Neural progenitor cell (in vitro differentiated cells): ENCODE data around the gene ANO1. TPM values are rescaled to one million over a fixed set of nuclear protein-coding genes. Genes with fewer than 3 reads are reported as not detected.

Source experiments
- DNase-seq: peaks from one replicate; pipeline ENCODE4 v3.0.0-alpha.2; 2016; ENCODE audit warnings: low spot score
- H2AFZ ChIP-seq: fragments of 200-600 bp; sonication (generic); replicated peaks from 2 replicates; pipeline ENCODE4 v1.6.1; 2016; ENCODE audit warnings: antibody characterized with exemption
- H3F3A ChIP-seq: fragments of 200-600 bp; sonication (generic); 2 replicates; pipeline ENCODE4 v1.6.1; 2016; ENCODE audit warnings: antibody characterized with exemption, low read depth
- H3K27ac ChIP-seq: fragments of 200-600 bp; sonication (generic); 2 replicates; pipeline ENCODE4 v1.5.1; 2016; ENCODE audit warnings: mild to moderate bottlenecking
- H3K27me3 ChIP-seq: fragments of 200-600 bp; sonication (generic); 2 replicates; pipeline ENCODE4 v1.6.1; 2016; ENCODE audit warnings: mild to moderate bottlenecking, moderate library complexity
- H3K36me3 ChIP-seq: fragments of 200-600 bp; sonication (generic); 2 replicates; pipeline ENCODE4 v1.5.1; 2016
- H3K4me1 ChIP-seq: fragments of 200-600 bp; sonication (generic); 2 replicates; pipeline ENCODE4 v1.6.1; 2016; ENCODE audit warnings: mixed run types
- H3K4me2 ChIP-seq: fragments of 200-600 bp; sonication (generic); 2 replicates; pipeline ENCODE4 v1.6.1; 2016
- H3K4me3 ChIP-seq: fragments of 200-600 bp; sonication (generic); 2 replicates; pipeline ENCODE4 v1.5.1; 2016
- H3K79me2 ChIP-seq: fragments of 200-600 bp; sonication (generic); 2 replicates; pipeline ENCODE4 v1.6.1; 2016; ENCODE audit warnings: low read depth
- H3K9ac ChIP-seq: fragments of 200-600 bp; sonication (generic); 2 replicates; pipeline ENCODE4 v1.6.1; 2016
- H3K9me3 ChIP-seq: fragments of 200-600 bp; sonication (generic); 2 replicates; pipeline ENCODE4 v1.5.1; 2016; ENCODE audit warnings: low read depth
- H4K20me1 ChIP-seq: fragments of 200-600 bp; sonication (generic); 2 replicates; pipeline ENCODE4 v1.6.1; 2016; ENCODE audit warnings: low read depth
- H3K27ac Mint-ChIP-seq: 3 replicates; pipeline ENCODE4 v1.8.0; 2021; ENCODE audit warnings: mixed read lengths
- H3K27me3 Mint-ChIP-seq: 2 replicates; pipeline ENCODE4 v1.8.0; 2022; ENCODE audit warnings: low read depth, mild to moderate bottlenecking, inconsistent platforms, moderate library complexity, mixed read lengths; ENCODE audit not compliant: insufficient read depth
- H3K36me3 Mint-ChIP-seq: 3 replicates; pipeline ENCODE4 v1.8.0; 2021; ENCODE audit warnings: mixed read lengths
- H3K4me1 Mint-ChIP-seq: 3 replicates; pipeline ENCODE4 v1.8.0; 2021; ENCODE audit warnings: mixed read lengths
- H3K4me3 Mint-ChIP-seq: 3 replicates; pipeline ENCODE4 v1.8.0; 2021; ENCODE audit warnings: mild to moderate bottlenecking, moderate library complexity, mixed read lengths
- H3K9me3 Mint-ChIP-seq: 3 replicates; pipeline ENCODE4 v1.8.0; 2020; ENCODE audit warnings: mixed read lengths
- CTCF ChIP-seq: fragments of 200-600 bp; sonication (generic); IDR thresholded peaks from 2 replicates; pipeline ENCODE4 v1.5.1; 2017; ENCODE audit warnings: antibody characterized with exemption, mild to moderate bottlenecking
- EZH2 ChIP-seq: fragments of 200-600 bp; sonication (generic); IDR thresholded peaks from 2 replicates; pipeline ENCODE4 v1.6.1; 2017; ENCODE audit warnings: antibody characterized with exemption, mild to moderate bottlenecking, moderate library complexity
- EZH2phosphoT487 ChIP-seq: fragments of 200-600 bp; sonication (generic); IDR thresholded peaks from 2 replicates; pipeline ENCODE4 v1.6.1; 2017; ENCODE audit warnings: antibody characterized with exemption
- total RNA-seq: library from RNA; depleted of rRNA; stranded (reverse); fragments of >200 nt; gene quantifications from 2 replicates; pipeline ENCODE4 v1.2.3, GENCODE V29; 2015; ENCODE audit warnings: low replicate concordance

The ANO1 gene
- total RNA-seq, 1 donor from 2014 or later = not detected

- H3K79me2 ChIP-seq = no peaks in the 10 kb centered on the region
- TF ChIP-seq CTCF = no peak
- TF ChIP-seq EZH2 = no peak
- no peak for TF ChIP-seq EZH2phosphoT487
- H3K27ac ChIP-seq = no peak overlapping the region
- H3K4me1 ChIP-seq = no peaks in the 10 kb centered on the region
- H3K9me3 ChIP-seq = peaks cover 5% of the 10 kb centered on the region
- H3K4me3 ChIP-seq = no peak overlapping the region
- Mint-ChIP-seq H3K27ac (no peak overlapping the region), H3K4me3 (no peak overlapping the region), H3K4me1 (peaks cover 6% of the 10 kb centered on the region), H3K36me3 (no peaks in the 10 kb centered on the region), H3K9me3 (peaks cover 16% of the 10 kb centered on the region), H3K27me3 (peaks cover 4% of the 10 kb centered on the region)
- H3K36me3 ChIP-seq = no peaks in the 10 kb centered on the region
- H2AFZ ChIP-seq = no peak overlapping the region
- DNase-seq = no peak
- H3K4me2 ChIP-seq = no peak overlapping the region
- no peaks in the 10 kb centered on the region for H4K20me1 ChIP-seq
- H3F3A ChIP-seq = no peaks in the 10 kb centered on the region
- no peak overlapping the region for H3K9ac ChIP-seq
- no peaks in the 10 kb centered on the region for H3K27me3 ChIP-seq
These were observed 18.1 kb upstream of the ANO1 start for GRCh38 chr11:70059971-70060370.

DNA sequence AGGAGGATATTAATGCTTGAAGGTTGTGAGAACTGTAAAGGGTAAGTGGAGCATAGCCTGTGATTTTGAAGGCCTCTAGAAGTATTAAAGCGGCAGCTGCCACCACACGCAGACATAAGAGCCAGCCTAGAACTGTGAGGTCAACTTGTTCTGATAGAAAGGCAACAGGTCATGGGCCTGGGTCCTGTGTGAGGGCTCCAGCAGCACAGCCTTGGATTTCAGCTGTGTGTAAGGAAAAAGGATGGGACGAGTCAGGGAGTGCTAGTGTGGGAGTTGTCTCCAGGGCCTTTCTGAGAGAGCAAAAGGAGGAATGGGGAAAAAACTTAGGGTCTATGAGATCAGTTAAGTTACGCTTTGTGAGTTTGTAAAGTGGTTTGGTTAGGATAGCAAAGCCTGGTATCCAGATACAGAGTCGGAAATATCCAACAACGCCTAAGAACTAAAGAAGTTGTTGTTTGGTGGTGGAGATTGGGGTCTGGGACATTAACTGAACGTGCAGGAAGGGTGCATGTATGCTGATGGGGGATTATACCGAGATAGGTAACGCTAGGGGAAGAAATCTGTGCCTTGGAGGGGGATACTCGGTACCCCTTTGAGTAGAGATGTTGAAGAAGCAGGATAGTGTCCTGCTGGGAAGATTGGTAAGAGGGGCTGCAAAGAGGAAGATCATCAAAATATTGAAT is 17.4 kb upstream of the ANO1 start:
- Mint-ChIP-seq H3K27ac (no peak overlapping the region), H3K36me3 (no peaks in the 10 kb centered on the region), H3K4me3 (no peak overlapping the region), H3K4me1 (peaks cover 7% of the 10 kb centered on the region), H3K27me3 (peaks cover 9% of the 10 kb centered on the region), H3K9me3 (peaks cover 14% of the 10 kb centered on the region)
- no peak for DNase-seq
- Histone ChIP-seq H3K4me2 (no peak overlapping the region), H3K4me1 (no peaks in the 10 kb centered on the region), H3K27me3 (no peaks in the 10 kb centered on the region), H3K4me3 (no peak overlapping the region), H3K9ac (no peak overlapping the region), H4K20me1 (no peaks in the 10 kb centered on the region), H3F3A (no peaks in the 10 kb centered on the region), H2AFZ (no peak overlapping the region), H3K9me3 (peaks cover 2% of the 10 kb centered on the region), H3K27ac (no peak overlapping the region), H3K36me3 (no peaks in the 10 kb centered on the region), H3K79me2 (no peaks in the 10 kb centered on the region)
- no peak for TF ChIP-seq CTCF
- no peak for TF ChIP-seq EZH2phosphoT487
- no peak for TF ChIP-seq EZH2

- Histone ChIP-seq H3F3A (no peaks in the 10 kb centered on the region), H3K27me3 (no peaks in the 10 kb centered on the region), H3K9ac (no peak overlapping the region), H4K20me1 (no peaks in the 10 kb centered on the region), H3K79me2 (no peaks in the 10 kb centered on the region), H3K9me3 (no peaks in the 10 kb centered on the region), H3K4me1 (no peaks in the 10 kb centered on the region), H3K4me2 (no peak overlapping the region), H2AFZ (no peak overlapping the region), H3K4me3 (no peak overlapping the region), H3K36me3 (no peaks in the 10 kb centered on the region), H3K27ac (no peak overlapping the region)
- Mint-ChIP-seq H3K36me3 (no peaks in the 10 kb centered on the region), H3K9me3 (peaks cover 7% of the 10 kb centered on the region), H3K4me1 (peaks cover 10% of the 10 kb centered on the region), H3K27me3 (peaks cover 14% of the 10 kb centered on the region), H3K4me3 (no peak overlapping the region), H3K27ac (no peak overlapping the region)
- no peak for DNase-seq
- TF ChIP-seq EZH2 (no peak), CTCF (no peak), EZH2phosphoT487 (no peak)
These were observed 16.4 kb upstream of the ANO1 start for GRCh38 chr11:70061734-70062133.
